Measurements from ENCODE around the gene C11orf68. TPM values are rescaled to one million over a fixed set of nuclear protein-coding genes. Genes with fewer than 3 reads are reported as not detected.

The C11orf68 gene
- total and polyA plus RNA-seq, 10 of the 15 experiments (the other 5 are each of a cell fraction or from before 2014, with no cell fraction given) = 3.0 to 25.4 (median 16.7) TPM

- TF ChIP-seq, protein P1, sequence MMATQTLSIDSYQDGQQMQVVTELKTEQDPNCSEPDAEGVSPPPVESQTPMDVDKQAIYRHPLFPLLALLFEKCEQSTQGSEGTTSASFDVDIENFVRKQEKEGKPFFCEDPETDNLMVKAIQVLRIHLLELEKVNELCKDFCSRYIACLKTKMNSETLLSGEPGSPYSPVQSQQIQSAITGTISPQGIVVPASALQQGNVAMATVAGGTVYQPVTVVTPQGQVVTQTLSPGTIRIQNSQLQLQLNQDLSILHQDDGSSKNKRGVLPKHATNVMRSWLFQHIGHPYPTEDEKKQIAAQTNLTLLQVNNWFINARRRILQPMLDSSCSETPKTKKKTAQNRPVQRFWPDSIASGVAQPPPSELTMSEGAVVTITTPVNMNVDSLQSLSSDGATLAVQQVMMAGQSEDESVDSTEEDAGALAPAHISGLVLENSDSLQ (IDR thresholded peaks at IDR 0.05) = peak; percentile 35; the same call in 1 of the 2 replicates
- TF ChIP-seq NBN (IDR thresholded peaks at IDR 0.05) (peak; percentile 51), POU2F2 (IDR thresholded peaks at IDR 0.05; ENCODE audit: borderline replicate concordance, low read depth, low read length) (peak; percentile 29; the same call in 1 of the 3 replicates), MTA3 (IDR thresholded peaks at IDR 0.05; ENCODE audit: borderline replicate concordance, low read length) (no peak), RELA (IDR thresholded peaks at IDR 0.05; ENCODE audit: borderline replicate concordance, partially characterized antibody) (peak; percentile 27), ZNF274 (IDR thresholded peaks at IDR 0.05; ENCODE audit: insufficient read depth, insufficient read length) (no peak), FOS (IDR thresholded peaks at IDR 0.05; ENCODE audit: borderline replicate concordance, extremely low read depth, insufficient read length) (no peak), BACH1 (IDR thresholded peaks at IDR 0.05; ENCODE audit: borderline replicate concordance) (peak; percentile 78), TCF12 (IDR thresholded peaks at IDR 0.05; ENCODE audit: low read depth, low read length) (0 out of 2 replicates have a peak, but pooled peaks have one; percentile 52), RB1 (IDR thresholded peaks at IDR 0.05; ENCODE audit: borderline replicate concordance) (0 out of 2 replicates have a peak, but pooled peaks have one; percentile 25), KLF5 (IDR thresholded peaks at IDR 0.05; ENCODE audit: partially characterized antibody) (peak; percentile 92), ETV6 (conservative IDR thresholded peaks at IDR 0.05 in 1 of 2, IDR thresholded peaks at IDR 0.05 in 1 of 2; ENCODE audit: borderline replicate concordance in 1 of 2, low read depth in 1 of 2) (no peak), EP300 (IDR thresholded peaks at IDR 0.05; ENCODE audit: borderline replicate concordance in 1 of 2, control insufficient read depth in 1 of 2, low read depth in 2 of 2, low read length in 2 of 2) (0 out of 4 replicates have a peak, but pooled peaks of 1 of the 2 experiments have one; percentile 8), SMARCA5 (IDR thresholded peaks at IDR 0.05) (0 out of 2 replicates have a peak, but pooled peaks have one; percentile 48), CUX1 (IDR thresholded peaks at IDR 0.05; ENCODE audit: insufficient replicate concordance, low read depth, low read length) (no peak), ZNF24 (IDR thresholded peaks at IDR 0.05) (0 out of 2 replicates have a peak, but pooled peaks have one; percentile 19), CREB1 (IDR thresholded peaks at IDR 0.05; ENCODE audit: low read depth) (peak; percentile 96), CHD1 (IDR thresholded peaks at IDR 0.05; ENCODE audit: low read depth, low read length) (peak; percentile 94; the same call in 1 of the 2 replicates), BMI1 (IDR thresholded peaks at IDR 0.05; ENCODE audit: borderline replicate concordance) (no peak), RUNX3 (IDR thresholded peaks at IDR 0.05; ENCODE audit: low read length) (peak; percentile 54; the same call in 1 of the 2 replicates)
- TF ChIP-seq, protein P2, sequence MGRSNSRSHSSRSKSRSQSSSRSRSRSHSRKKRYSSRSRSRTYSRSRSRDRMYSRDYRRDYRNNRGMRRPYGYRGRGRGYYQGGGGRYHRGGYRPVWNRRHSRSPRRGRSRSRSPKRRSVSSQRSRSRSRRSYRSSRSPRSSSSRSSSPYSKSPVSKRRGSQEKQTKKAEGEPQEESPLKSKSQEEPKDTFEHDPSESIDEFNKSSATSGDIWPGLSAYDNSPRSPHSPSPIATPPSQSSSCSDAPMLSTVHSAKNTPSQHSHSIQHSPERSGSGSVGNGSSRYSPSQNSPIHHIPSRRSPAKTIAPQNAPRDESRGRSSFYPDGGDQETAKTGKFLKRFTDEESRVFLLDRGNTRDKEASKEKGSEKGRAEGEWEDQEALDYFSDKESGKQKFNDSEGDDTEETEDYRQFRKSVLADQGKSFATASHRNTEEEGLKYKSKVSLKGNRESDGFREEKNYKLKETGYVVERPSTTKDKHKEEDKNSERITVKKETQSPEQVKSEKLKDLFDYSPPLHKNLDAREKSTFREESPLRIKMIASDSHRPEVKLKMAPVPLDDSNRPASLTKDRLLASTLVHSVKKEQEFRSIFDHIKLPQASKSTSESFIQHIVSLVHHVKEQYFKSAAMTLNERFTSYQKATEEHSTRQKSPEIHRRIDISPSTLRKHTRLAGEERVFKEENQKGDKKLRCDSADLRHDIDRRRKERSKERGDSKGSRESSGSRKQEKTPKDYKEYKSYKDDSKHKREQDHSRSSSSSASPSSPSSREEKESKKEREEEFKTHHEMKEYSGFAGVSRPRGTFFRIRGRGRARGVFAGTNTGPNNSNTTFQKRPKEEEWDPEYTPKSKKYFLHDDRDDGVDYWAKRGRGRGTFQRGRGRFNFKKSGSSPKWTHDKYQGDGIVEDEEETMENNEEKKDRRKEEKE (IDR thresholded peaks at IDR 0.05) = peak; percentile 75; the same call in 1 of the 2 replicates
Observed at GRCh38 chr11:65900125-65900898, 18.6 kb downstream of the C11orf68 start, which contains the start of gene FOSL1 (continued).

Measured in GM12878 (cell line).